GM19324 (cell line): ENCODE results near the gene FBXL14.

ENCODE experiments used
- ATAC-seq: cut with Tn5 transposase; IDR thresholded peaks from one replicate; pipeline ENCODE4 v1.9.1; 2021; ENCODE audit warnings: mild to moderate bottlenecking, moderate library complexity; ENCODE audit not compliant: unreplicated experiment, low FRiP score

The FBXL14 gene

DNA sequence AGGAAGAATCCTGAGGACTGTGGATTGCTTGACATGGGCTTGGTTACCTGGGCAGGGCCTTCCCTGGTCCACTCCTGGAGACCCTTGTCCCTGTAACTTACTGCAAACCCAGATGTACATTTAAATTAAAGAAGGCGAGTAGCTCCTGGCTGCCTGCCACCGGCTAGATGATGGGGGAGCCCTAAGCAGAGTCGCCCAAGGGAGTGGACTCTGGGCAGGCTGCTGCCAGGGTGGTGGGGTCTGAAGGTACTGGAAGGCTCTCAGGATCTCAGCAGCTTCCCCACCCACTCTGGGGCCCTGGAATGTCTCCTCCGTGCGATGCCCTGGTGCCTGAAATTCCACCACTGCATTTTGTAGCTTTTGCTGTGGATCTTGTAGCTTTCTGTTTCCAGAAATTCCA is 74.7 kb downstream of the FBXL14 start:
- ATAC-seq, result no peak

DNA sequence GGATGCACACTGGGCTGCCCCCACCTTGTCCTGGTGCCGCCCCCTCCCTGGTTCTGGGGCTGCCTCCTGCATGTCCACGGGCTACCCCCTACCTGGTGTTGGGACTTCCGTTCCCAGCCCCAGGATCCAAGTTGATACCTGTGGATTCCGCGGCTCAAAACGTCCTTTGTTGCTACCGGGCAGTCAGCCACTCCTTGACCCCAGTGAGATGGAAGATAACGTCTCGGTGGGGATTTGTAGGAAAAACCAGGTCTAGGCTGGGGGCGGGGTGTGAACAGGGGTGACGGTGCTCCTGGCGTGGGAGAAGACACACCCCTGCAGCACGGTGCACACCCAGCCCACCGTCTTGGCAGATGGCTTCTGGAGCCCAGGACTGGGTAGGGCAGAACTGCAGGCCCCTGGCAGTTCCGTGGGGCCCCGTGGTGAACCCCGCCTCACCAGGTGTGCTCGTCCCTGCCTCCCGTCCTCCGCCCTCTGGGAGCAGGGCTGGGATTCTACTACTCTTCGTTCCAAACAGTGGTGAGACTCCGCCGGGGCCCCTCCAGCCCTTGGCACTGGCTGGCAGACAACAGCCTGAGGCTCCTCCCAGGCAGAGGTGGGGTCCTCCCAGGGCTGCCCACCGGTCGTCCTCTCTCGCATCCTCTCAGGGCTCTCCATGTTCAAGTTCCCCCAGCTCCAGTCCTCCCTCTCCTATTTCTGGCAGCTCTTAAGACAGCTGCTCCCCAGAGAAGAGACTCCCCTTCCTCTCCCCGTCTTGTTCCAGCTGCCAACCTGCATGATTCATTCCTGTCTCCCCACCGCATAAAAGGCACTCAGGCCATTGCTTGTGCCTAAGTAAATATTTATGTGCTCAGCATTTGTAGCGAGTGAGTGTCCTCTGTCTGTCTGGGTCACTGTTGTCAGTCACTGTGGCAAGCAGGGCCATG is 75.5 kb downstream of the FBXL14 start:
- no peak for ATAC-seq

DNA sequence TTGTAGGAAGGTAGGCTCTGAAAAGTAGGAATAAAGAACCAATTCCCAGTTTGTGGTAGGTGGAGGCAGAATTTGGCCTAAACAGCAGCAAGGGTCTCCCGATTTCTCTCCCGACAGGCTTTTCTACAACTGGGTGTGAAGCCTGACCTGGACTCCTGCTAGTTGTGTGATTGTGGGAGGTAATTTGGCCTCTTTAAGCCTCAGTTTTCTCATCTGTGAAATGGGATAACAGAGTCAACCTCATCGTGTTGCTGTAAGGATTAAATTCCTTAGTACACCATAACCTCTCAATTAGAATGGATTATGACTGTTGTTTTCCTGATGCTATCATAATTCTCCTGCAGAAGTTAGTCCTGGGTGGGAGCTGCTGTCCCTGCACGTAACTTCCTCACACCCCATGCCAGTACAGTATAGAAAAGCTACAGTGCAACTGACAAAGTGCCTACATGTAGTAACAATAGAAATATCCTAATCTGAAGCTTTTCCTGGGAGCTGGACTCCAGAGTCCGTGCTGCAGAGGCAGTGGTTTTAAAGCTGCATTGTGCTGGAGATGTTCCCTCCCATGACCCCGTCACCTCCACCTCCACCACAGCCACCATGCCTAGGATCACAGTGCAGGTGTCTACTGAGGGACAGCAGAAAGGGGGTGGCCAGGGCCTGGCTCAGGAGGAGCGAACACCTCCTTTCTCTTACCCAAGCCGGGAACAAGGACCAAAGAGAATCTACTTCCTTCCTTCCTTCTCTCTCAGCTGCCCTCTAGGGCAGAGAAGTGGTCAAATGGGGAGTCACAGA is 76.5 kb downstream of the FBXL14 start:
- no peak for ATAC-seq

DNA sequence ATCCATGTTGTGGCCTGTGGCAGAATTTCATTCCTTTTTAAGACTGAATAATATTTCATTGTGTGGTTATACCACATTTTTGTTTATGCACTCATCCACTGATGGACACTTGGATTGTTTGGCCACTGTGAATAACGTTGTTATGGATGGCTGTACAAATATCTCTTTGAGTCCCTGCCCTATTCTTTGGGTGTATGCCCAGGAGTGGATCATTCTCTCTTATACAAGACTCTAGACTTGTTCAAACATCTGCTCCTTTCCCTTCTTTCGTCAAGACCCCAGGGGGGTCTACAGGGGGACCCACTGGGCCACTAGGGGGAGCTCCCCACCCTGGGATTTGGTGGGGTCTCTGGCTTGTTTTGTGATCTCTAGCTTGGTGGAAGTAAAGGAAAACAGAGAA is 77.4 kb downstream of the FBXL14 start:
- no peak for ATAC-seq
